Superior temporal gyrus (tissue), 1 donor: ENCODE data around the gene SPTBN4.
"Not testable (repeated sequence)": the region's sequence is repeated elsewhere in the genome, so short reads cannot be mapped to it uniquely, and the experiment has no call there.

Experiments used
- DNase-seq: peaks from one replicate; pipeline ENCODE4 v3.0.0-alpha.2; 2016; ENCODE audit errors: extremely low spot score

SPTBN4 gene

GRCh38 chr19:40588110-40588854 lies 121.5 kb downstream of the SPTBN4 start:
- no peak for DNase-seq

- DNase-seq: no peak
Observed at GRCh38 chr19:40588926-40589569, 122.2 kb downstream of the SPTBN4 start.

- DNase-seq: no peak
Observed at GRCh38 chr19:40589591-40590429, 123.0 kb downstream of the SPTBN4 start.

- no peak for DNase-seq
Observed at GRCh38 chr19:40590464-40591265, 123.9 kb downstream of the SPTBN4 start.

GRCh38 chr19:40591724-40592123 lies 124.9 kb downstream of the SPTBN4 start:
- not testable (repeated sequence) for DNase-seq

- peak; percentile 75 for DNase-seq
Observed at GRCh38 chr19:40592170-40592569, 125.4 kb downstream of the SPTBN4 start.

GRCh38 chr19:40594255-40594654 lies 127.5 kb downstream of the SPTBN4 start:
- DNase-seq: no peak

GRCh38 chr19:40594657-40595091 lies 127.9 kb downstream of the SPTBN4 start:
- no peak for DNase-seq

- no peak for DNase-seq
Observed at GRCh38 chr19:40596608-40597328, 130.0 kb downstream of the SPTBN4 start.

- no peak for DNase-seq
Observed at GRCh38 chr19:40597329-40597838, 130.6 kb downstream of the SPTBN4 start.

GRCh38 chr19:40598121-40598917 lies 131.5 kb downstream of the SPTBN4 start:
- peak; percentile 93 for DNase-seq

GRCh38 chr19:40598918-40599307 lies 132.1 kb downstream of the SPTBN4 start:
- DNase-seq: no peak

GRCh38 chr19:40599331-40599901 lies 132.6 kb downstream of the SPTBN4 start:
- DNase-seq: no peak

- no peak for DNase-seq
Observed at GRCh38 chr19:40599902-40600569, 133.2 kb downstream of the SPTBN4 start.

GRCh38 chr19:40600570-40601133 lies 133.9 kb downstream of the SPTBN4 start:
- no peak for DNase-seq

GRCh38 chr19:40601134-40601974 lies 134.6 kb downstream of the SPTBN4 start, which contains the start of gene LTBP4:
TSS of gene LTBP4 (plus strand) at chr19:40601369. CDS start at chr19:40601388, 19 bp downstream.
- no peak for DNase-seq

- no peak for DNase-seq
Observed at GRCh38 chr19:40603071-40603388, 136.2 kb downstream of the SPTBN4 start.
